Loucy (cell line): ENCODE measurements around the gene LYZL2.

Experiments
- H2AFZ ChIP-seq: fragments of 200-600 bp; sonication (generic); 2 replicates; pipeline ENCODE4 v1.6.0; 2016; ENCODE audit warnings: antibody characterized with exemption, mild to moderate bottlenecking, low read length, moderate library complexity
- H3F3A ChIP-seq: fragments of 200-600 bp; 2 replicates; pipeline ENCODE4 v1.6.0; 2016; ENCODE audit warnings: antibody characterized with exemption, low read depth, mild to moderate bottlenecking
- H3K27me3 ChIP-seq: fragments of 200-600 bp; sonication (generic); 2 replicates; pipeline ENCODE4 v1.6.1; 2014; ENCODE audit warnings: low read length, mild to moderate bottlenecking; ENCODE audit not compliant: insufficient read depth, poor library complexity, severe bottlenecking
- H3K36me3 ChIP-seq: fragments of 200-600 bp; sonication (generic); 2 replicates; pipeline ENCODE4 v1.6.1; 2016; ENCODE audit warnings: low read length; ENCODE audit not compliant: insufficient read depth
- H3K4me1 ChIP-seq: fragments of 200-600 bp; sonication (generic); 2 replicates; pipeline ENCODE4 v1.5.1; 2014; ENCODE audit warnings: low read length, mild to moderate bottlenecking; ENCODE audit not compliant: insufficient read depth, poor library complexity, severe bottlenecking
- H3K4me2 ChIP-seq: fragments of 200-600 bp; sonication (generic); 2 replicates; pipeline ENCODE4 v1.6.0; 2014; ENCODE audit warnings: antibody characterized with exemption, low read length, low read depth, mild to moderate bottlenecking; ENCODE audit not compliant: poor library complexity, severe bottlenecking
- H3K4me3 ChIP-seq: fragments of 200-600 bp; sonication (generic); 2 replicates; pipeline ENCODE4 v1.5.1; 2014; ENCODE audit warnings: low read length, mild to moderate bottlenecking, mixed read lengths; ENCODE audit not compliant: poor library complexity, severe bottlenecking
- H3K79me2 ChIP-seq: fragments of 200-600 bp; sonication (generic); 2 replicates; pipeline ENCODE4 v1.6.1; 2014; ENCODE audit warnings: low read length; ENCODE audit not compliant: insufficient read depth
- H3K9ac ChIP-seq: fragments of 200-600 bp; sonication (generic); 2 replicates; pipeline ENCODE4 v1.6.0; 2014; ENCODE audit warnings: mild to moderate bottlenecking, low read depth, low read length, moderate library complexity; ENCODE audit not compliant: poor library complexity, severe bottlenecking
- H3K9me2 ChIP-seq: fragments of 200-600 bp; sonication (generic); replicated peaks from 2 replicates; pipeline ENCODE4 v1.6.1; 2016; ENCODE audit warnings: low read depth, low read length, mixed read lengths
- H3K9me3 ChIP-seq: fragments of 200-600 bp; sonication (generic); 2 replicates; pipeline ENCODE4 v1.6.1; 2014; ENCODE audit warnings: mild to moderate bottlenecking, antibody characterized with exemption, low read length, low read depth; ENCODE audit not compliant: insufficient read depth
- H4K20me1 ChIP-seq: fragments of 200-600 bp; sonication (generic); 2 replicates; pipeline ENCODE4 v1.6.0; 2014; ENCODE audit warnings: antibody characterized with exemption, low read length, mild to moderate bottlenecking; ENCODE audit not compliant: insufficient read depth, poor library complexity, severe bottlenecking
- CTCF ChIP-seq: fragments of 200-600 bp; sonication (generic); conservative IDR thresholded peaks from 2 replicates; pipeline ENCODE4 v1.5.1; 2014; ENCODE audit warnings: mild to moderate bottlenecking, antibody characterized with exemption, low read length
- EZH2phosphoT487 ChIP-seq: fragments of 200-600 bp; IDR thresholded peaks from 2 replicates; pipeline ENCODE4 v1.6.1; 2018; ENCODE audit warnings: antibody characterized with exemption, mild to moderate bottlenecking, moderate library complexity, borderline replicate concordance

Gene LYZL2

DNA sequence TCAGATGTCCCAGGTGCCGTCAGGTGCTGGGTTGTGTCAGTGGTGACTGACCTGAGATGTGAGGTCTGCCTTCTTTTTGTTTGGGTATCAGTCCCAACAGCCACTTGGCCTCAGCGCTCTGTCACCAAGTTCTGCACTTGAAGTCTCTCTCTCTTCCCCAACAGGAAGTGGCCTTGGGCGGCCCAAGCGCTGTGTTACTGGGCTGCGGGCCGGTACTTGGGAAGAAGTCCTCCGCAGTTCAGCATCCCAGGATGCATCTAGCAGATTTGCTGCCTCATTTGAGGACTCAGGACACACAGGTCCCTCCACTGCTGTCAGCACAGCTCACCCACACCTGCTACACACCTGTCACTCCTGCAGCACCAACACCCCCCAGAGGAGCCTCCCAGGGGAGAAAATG is 40.1 kb downstream of the LYZL2 start:
- no peak overlapping the region for H3K9ac ChIP-seq
- no peak overlapping the region for H2AFZ ChIP-seq
- no peak overlapping the region for H3K4me2 ChIP-seq
- no peaks in the 10 kb centered on the region for H3K79me2 ChIP-seq
- H3K9me2 ChIP-seq = no peaks in the 10 kb centered on the region
- H3F3A ChIP-seq = no peaks in the 10 kb centered on the region
- TF ChIP-seq EZH2phosphoT487 (no peak), CTCF (no peak)
- H3K36me3 ChIP-seq = no peaks in the 10 kb centered on the region
- no peak overlapping the region for H3K4me3 ChIP-seq
- H4K20me1 ChIP-seq = no peaks in the 10 kb centered on the region
- no peaks in the 10 kb centered on the region for H3K27me3 ChIP-seq
- no peaks in the 10 kb centered on the region for H3K4me1 ChIP-seq
- H3K9me3 ChIP-seq = no peaks in the 10 kb centered on the region

DNA sequence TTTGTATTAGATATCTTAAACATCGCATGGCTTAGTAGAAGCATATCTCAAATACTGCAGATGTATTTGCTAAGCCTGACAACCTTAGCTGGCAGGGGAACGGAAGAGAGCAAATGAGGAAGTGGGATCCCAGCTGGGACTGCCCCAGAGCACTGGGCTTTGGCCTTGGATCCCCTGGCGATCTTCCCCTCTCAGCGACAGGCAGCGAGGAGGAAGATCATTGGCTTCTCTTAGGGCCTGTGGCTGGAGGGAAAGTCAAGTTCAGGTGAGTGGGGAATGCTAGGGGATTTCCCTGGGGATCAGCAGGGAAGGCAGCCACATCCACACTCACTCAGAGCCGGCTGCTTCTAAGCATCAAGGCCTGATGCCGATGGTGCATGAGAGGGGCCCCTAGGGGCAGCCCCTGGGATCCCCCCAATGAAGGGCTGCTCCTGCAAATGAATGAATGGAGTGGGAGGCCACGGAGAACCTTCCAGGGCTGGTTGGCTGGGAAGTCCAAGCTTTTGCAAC is 42.0 kb downstream of the LYZL2 start:
- TF ChIP-seq EZH2phosphoT487 (no peak), CTCF (no peak)
- Histone ChIP-seq H3K4me3 (no peak overlapping the region), H3F3A (no peaks in the 10 kb centered on the region), H3K9me3 (no peaks in the 10 kb centered on the region), H4K20me1 (no peaks in the 10 kb centered on the region), H2AFZ (no peak overlapping the region), H3K9me2 (no peaks in the 10 kb centered on the region), H3K79me2 (no peaks in the 10 kb centered on the region), H3K9ac (no peak overlapping the region), H3K4me1 (no peaks in the 10 kb centered on the region), H3K27me3 (no peaks in the 10 kb centered on the region), H3K36me3 (no peaks in the 10 kb centered on the region), H3K4me2 (no peak overlapping the region)

DNA sequence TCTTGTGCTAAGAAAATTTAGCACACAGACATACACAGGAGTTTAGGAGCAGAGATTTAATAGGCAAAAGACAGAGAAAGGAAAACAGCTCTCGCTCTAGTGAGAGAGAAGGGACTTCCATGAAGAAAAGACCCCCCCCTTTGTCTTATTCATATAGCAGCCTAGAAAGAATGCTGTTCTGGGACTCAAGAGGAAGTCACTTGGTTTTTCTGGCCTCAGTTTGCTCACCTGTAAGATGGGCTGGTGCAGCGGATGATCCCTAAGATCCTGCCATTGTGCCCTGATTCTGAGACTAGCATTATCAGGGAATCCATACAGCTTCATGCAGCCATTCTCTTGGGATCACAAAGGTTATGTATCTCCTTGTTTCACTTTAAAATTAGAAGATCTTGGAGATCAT is 42.7 kb downstream of the LYZL2 start:
- H3K27me3 ChIP-seq = no peaks in the 10 kb centered on the region
- no peak overlapping the region for H3K4me3 ChIP-seq
- H3F3A ChIP-seq = no peaks in the 10 kb centered on the region
- H3K79me2 ChIP-seq = no peaks in the 10 kb centered on the region
- TF ChIP-seq EZH2phosphoT487 = no peak
- no peak for TF ChIP-seq CTCF
- no peak overlapping the region for H3K4me2 ChIP-seq
- H3K36me3 ChIP-seq = no peaks in the 10 kb centered on the region
- H3K9me3 ChIP-seq = no peaks in the 10 kb centered on the region
- no peaks in the 10 kb centered on the region for H3K4me1 ChIP-seq
- no peak overlapping the region for H3K9ac ChIP-seq
- no peaks in the 10 kb centered on the region for H3K9me2 ChIP-seq
- no peaks in the 10 kb centered on the region for H4K20me1 ChIP-seq
- H2AFZ ChIP-seq = no peak overlapping the region
